ENCODE measurements around the gene PARP6.

GRCh38 chr15:72222393-72222792 lies 50.0 kb downstream of the PARP6 start:
- TF ChIP-seq EP300 (IDR thresholded peaks at IDR 0.05) (no peak), CTCF (IDR thresholded peaks at IDR 0.05) (no peak), POLR2AphosphoS5 (IDR thresholded peaks at IDR 0.05) (no peak)

Measured in upper lobe of left lung (tissue), 4 donors.